ENCODE results near the gene MINDY3.
A peak's percentile ranks its signal among the peaks of the same experiment; 100 is the strongest.
"Not testable (repeated sequence)": the region's sequence is repeated elsewhere in the genome, so short reads cannot be mapped to it uniquely, and the experiment has no call there.

Gene MINDY3

DNA sequence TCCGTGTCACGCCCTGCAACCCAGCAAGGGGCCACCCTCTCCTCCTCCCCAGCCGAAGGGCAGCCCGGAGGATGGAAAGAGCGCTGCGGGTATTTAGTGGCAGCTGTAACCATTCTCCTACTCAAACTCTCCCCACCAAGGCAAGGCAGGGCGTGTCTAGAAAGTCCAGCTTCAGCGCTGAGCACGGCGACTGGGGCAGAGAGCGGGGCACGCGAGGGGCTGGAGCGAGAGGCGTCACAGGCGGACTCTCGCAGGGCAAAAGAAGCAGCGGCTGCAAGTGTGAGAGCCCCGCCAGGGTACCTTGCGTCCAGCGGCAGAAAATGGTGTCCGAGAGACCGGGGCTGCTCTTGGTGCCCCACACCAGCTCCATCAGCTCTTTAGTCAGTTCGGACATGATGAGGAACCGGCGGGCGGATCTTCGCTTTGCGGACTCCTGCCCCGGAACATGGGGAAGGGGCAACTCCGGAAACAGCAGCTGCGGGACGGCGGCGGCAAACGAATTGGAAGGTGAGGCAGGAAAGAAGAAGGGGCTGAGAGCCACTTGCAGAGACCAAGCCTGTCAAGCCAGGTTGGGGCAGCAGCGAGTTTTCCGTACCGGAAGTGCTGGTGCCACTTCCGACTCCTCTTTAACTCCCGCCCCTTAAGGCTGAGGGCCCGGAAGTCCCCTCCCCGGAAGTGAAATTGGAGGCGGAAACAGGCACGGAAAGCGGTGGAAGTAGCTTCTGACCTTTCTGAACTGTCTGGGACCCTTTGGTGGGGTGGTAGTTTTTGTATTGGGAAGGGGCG is at the start of gene MINDY3:
Gene MINDY3 (minus strand): TSS at position 602 of the 786 bp plus-strand sequence. CDS start 208 bp downstream, at position 394.
- DNase-seq, result peak; percentile 94

DNA sequence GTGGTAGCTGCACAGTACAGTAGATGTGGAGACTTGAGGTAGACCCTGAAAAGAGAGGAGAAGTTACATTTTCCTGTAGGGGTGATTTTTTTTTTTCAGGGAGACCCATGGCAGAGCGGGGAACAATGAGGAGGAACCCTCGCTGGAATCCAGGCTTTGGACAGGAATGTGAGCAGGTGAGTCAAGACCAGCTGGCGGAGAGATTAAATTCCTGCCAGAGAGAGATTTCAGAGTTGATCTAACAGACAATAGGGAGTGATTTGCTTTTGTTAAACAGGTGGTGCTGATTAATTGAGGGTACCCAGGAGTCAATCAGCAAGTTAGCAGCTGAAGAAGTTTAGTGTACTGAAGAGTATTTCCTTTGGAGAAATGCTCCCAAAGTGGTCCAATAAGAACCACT is 41.6 kb upstream of the MINDY3 start:
- no peak for DNase-seq

DNA sequence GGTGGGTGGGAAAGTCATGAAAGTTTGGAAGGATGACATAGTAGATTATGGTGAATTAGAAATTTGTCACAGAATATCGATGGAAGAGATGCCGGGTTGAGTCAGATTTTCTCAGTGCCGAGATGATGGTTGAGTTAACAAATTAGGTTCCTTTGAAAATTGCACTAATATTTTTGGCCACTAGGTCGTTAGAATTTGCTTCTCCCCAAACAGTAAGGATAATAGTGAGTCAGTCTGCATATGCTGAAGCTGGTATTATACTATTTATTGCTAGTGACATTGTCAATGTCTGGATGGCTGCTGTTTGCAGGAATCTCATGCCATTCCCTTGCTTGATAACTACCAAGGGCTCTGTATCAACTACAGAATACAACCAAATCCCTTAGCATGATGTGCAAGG is 37.7 kb upstream of the MINDY3 start:
- DNase-seq, result peak; percentile 25

DNA sequence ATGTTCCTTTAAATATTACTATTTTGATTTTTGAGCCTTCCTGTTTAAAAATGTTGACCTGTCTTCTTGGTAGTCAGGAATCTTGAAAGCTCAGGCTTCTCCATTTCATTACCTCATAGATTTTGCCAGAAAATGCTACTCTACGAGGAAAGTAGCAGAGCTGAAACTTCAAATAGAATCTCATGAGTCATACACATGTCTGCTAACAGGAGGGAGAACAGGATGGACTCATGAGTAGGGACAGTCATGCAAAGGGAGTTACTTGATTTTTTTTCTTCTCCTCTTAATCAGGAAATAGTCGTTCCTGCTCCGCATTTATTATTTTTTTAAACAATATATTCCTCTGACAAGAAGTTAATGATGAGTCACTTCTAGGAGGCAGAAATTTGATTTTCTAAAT is 37.0 kb upstream of the MINDY3 start:
- DNase-seq, result no peak

DNA sequence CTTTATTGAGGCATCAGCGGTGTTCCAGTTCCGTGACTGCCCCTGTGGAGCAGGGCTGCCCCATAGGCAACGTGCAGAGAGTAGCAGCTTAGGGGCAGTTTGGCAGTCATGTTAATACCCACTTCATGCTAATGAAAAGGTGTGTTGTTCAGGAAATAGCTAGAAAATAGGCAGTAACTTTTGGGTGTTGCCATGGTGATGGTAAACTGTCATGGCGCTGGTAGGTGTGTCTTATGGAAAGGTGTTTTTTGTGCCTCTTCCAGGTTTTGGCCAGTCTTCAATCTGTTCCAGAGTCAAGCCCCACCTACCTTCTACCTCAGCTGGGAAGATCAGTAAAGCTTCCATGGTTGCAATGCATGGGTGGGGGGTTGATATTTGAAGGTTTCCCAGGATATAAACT is 36.3 kb upstream of the MINDY3 start:
- DNase-seq, result no peak

DNA sequence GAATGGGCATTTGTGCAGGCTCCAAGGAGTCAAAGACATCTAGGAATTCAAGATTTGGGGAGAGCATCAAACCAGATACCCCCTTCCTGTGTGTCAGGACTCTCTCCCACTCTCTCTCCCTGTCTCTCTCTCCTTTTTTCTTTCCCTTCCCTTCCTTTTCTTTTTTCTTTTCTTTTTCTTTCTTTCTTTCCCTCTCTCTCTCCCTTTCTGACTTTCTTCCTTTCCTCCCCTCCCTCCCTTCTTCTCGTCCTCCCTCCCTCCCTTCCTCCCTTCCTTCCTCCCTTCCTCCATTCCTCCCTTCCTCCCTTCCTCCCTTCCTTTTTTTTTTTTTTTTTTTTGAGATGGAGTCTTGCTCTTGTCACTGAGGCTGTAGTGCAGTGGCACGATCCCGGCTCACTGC is 24.1 kb upstream of the MINDY3 start:
- DNase-seq, result no peak

DNA sequence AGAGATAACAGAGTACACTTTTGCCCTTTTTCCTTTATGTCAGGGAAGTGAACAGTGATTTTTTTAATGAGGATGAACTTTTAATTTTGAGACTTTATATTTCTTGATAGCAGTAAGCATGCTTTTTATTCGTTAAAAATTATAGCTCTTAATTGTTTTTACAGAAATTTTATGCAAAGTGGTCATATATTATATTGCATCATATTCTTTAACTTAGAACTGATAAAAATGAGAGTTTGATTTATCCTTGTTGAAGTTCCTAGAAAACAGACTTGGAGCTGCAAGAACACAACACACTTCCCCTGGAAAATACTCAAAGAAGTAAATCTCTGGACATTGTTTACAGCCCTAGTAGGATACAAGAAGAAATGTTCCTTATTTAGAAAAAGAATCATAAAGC is 21.2 kb upstream of the MINDY3 start:
- no peak for DNase-seq

DNA sequence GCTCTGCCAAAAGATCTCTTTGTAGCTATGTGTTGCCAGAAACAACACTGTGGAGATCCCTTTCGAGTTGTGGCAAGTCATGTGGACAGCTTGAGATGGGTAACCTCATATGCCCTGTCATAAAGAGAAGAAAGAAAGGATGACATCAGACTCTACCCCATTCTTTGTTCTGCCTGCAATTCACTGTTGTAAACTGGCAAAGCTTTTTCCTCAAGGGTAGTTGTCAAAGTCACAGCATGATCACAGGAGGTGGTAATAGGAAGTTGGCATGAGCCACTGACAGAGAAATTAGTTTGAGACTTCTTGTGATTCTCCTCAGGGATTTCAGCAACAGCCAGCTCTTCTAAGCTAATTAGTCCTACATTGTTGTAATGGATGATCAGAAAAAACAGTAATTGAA is 19.4 kb upstream of the MINDY3 start:
- peak; percentile 20 for DNase-seq

DNA sequence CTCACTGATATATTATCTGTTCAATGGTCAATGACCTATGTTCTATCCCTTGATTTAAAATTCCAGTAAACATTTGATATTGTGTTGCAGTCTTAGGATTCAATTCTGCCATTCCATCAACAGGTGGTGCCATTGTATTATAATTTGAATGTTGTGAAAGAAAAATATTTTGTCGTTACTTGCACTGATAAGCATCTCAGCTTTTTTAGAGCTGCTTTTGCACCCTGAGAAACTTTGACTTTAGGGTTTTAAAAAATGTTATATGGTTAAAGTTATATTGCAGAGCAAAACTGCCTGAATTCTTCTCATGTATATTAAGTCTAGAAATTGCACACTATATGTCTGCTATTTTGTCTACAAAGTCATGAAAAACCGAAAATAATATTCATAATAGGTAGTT is 18.8 kb upstream of the MINDY3 start:
- peak; percentile 75 for DNase-seq

DNA sequence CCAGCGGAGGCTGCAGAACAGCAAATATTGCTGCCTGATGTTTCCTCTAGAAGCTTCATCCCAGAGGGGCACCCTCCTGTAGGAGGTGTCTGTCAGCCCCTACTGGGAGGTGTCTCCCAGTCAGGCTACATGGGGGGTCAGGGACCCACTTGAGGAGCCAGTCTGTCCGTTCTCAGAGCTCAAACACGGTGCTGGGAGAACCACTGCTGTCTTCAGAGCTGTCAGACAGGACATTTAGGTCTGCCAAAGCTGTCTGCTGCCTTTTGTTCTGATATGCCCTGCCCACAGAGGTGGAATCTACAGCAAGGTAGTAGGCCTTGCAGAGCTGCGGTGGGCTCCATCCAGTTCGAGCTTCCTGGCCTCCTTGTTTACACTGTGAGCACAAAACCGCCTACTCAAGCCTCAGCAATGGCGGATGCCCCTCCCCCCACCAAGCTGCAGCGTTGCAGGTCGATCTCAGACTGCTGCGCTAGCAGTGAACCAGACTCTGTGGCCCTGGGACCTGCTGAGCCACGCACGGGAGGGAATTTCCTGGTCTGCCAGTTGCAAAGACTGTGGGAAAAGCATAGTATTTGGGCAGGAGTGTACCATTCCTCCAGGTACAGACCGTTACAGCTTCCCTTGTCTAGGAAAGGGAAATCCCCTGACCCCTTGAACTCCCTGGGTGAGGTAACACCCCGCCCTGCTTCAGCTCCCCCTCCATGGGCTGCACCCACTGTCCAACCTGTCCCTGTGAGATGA is 17.7 kb upstream of the MINDY3 start:
- DNase-seq, result no peak

DNA sequence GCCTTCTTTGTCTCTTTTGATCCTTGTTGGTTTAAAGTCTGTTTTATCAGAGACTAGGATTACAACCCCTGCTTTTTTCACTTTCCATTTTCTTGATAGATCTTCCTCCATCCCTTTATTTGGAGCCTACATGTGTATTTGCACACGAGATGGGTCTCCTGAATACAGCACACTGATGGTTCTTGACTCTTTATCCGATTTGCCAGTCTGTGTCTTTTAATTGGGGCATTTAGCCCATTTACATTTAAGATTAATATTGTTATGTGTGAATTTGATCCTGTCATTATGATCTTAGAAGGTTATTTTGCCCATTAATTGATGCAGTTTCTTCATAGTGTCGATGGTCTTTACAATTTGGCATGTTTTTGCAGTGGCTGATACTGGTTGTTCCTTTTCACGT is 16.0 kb upstream of the MINDY3 start:
- not testable (repeated sequence) for DNase-seq

DNA sequence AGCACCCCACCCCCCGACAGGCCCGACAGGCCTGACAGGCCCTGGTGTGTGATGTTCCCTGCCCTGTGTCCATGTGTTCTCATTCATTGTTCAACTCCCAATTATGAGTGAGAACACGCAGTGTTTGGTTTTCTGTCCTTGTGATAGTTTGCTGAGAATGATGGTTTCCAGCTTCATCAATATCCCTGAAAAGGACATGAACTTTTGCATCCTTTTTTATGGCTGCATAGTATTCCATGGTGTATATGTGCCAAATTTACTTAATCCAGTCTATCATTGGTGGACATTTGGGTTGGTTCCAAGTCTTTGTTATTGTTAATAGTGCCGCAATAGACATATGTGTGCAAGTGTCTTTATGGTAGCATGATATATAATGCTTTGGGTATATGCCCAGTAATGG is 12.3 kb upstream of the MINDY3 start:
- DNase-seq, result not testable (repeated sequence)

DNA sequence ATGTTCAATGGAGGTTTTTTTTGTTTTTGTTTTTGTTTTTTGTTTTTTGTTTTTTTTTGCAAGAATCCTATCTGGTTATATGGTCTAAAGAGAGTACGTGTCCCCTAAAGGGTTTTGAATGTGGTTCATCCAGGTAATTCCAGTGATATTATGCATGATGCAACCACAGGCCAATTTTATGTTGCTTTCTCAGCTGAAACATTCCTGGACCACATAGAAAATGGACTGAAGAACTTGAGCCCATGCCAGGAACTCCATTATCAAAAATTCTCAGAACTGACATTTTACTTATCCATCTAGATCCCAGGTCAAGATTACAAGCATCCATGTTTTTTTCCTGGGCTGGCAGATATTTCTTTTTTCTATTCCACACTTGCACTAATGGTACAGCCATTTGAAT is 11.5 kb upstream of the MINDY3 start:
- DNase-seq, result no peak

DNA sequence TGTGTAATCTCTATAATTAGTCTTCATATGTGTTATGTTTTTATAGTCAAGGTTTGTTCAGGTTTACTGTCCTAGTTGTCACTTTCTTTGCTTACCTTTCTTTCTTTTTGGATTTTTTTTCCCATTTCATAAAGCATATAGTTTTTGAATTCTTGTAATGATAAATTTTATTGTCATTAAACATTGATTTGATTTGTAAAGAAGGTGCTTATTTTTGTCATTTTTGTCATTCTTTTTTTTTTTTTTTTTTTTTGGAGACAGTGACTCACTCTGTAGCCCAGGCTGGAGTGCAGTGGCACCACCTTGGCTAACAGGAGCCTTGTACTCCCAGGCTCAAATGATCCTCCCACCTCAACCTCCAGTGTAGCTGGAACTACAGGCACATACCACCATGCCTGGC is 9.6 kb upstream of the MINDY3 start:
- DNase-seq, result no peak

DNA sequence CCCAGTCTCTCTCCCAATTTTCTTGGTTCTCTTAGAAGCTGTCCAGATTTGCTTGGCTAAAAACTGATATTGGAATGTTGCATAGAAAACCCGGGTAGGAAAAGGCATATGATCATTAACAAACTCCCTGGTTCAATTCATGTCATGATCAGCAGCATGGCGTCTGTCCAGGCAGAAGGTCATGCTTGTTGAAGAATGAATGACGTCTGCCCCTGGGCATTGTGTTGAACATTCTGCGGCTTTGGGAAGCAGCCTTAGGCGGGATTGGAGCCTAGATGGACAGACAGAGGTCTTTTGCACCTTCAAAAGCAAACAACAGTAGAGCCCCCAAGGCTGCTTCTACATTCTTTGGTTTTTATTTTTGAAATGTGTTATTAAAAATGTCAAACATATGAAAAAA is 7.7 kb upstream of the MINDY3 start:
- DNase-seq, result no peak

DNA sequence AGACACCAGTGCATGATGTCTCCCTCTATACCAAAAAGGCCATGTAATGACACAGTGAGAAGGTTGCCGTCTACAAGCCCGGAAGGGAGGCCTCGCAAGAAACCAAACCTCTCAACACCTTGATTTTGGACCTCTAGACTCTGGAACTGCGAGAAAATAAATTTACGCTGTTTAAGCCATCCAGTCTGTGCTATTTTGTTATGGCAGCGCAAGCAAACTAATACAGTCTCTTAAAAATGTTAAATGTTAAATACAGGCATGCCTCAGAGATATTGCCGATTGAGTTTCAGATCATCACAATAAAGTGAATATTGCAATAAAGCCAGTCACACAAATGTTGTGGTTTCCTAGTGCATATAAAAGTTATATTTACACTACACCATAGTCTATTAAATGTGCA is 5.0 kb upstream of the MINDY3 start:
- no peak for DNase-seq

DNA sequence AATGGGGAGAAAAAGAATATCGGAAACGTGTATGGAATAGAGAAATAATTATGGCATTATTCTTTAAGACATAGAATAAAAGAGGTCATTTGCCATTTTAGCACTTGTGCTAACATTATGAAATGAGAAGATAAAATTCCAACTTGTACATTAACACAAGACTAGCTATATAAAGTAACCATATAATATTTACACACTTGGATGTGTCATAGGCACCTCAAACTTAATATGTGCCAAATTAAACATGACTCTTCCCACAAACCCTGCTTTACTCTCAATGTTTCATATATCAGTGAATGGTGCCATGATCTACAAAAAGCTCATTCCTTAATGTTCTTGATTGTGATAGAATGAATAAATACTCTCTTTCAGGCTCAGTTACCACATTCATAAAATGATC is 4.1 kb upstream of the MINDY3 start:
- no peak for DNase-seq

DNA sequence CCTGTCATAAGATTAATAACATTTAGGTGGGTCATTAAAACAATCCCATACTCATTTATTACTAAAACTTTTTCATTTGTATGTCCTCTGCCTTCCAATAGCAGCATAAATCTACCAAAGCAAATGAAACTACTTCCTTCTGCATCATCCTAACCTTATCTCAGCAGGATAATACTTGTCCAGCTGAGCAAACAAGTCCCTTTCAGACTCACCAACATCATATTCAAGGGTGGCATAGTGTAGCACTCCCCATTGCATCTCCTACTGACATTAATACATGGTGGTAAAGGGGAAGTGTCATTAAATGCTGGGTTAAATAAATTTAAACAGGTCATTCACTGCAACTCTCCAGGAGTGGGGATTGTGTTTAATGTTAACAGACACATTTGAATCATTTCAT is 3.4 kb upstream of the MINDY3 start:
- no peak for DNase-seq

DNA sequence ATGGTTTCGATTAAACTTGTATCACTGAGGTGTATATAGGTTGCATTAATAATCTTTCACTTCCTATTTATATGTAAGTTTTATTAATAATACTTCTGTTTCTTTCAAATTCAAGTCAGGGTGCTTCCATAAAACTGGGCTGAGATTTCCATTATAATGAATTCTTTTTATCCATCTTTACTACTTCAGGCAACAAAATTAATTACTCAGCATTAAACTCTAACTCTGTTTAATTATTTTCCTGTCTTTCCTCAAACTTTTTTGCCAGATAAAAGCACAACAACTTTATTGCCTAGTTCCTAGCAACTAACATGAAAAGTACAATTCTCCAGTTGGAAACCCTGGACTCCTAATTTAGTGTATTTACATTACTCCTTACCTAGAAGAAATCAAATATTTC is 3.0 kb upstream of the MINDY3 start:
- DNase-seq, result no peak

DNA sequence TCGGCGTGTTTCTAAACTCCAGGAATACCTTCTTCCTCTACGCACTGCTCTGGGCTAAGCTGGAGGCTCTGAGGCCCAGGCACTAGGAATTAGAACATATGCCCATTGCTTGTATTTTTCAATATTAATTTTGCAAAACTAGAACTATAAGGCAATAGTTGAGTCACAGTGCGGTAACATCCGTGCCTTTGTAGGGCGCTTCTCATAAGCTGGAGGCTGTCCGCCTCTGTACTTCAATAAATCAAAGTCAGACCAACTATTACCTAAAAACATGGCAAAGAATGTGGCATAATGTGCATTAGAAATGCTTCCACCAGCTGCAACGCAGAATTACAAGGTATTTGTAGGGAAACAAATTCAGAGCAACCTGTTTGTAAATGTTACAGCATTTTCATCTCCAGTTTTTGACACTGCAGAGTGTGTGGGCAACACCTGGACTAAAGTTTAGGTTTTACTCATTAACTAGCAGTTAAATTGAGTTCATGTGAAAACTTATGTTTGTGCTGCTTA is 440 bp upstream of the MINDY3 start:
- DNase-seq, result no peak

DNA sequence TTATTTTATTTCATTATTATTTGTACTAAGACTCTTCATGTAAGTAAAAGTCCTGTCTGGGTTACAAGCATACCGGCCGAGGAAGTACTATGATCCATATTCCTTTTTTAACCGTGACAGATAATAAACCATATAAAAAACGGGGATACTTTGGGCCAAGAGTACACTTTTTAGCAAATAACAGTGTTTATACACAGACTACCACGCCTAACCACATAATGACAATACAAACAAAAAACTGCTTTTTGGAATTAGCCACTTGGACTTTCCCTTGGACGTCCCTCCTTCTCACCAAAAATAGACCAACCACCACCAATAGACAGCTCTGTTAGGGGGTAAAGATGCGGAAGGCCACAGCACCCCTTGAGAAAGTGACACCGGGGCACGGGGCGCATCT is 800 bp downstream of the MINDY3 start:
- no peak for DNase-seq

DNA sequence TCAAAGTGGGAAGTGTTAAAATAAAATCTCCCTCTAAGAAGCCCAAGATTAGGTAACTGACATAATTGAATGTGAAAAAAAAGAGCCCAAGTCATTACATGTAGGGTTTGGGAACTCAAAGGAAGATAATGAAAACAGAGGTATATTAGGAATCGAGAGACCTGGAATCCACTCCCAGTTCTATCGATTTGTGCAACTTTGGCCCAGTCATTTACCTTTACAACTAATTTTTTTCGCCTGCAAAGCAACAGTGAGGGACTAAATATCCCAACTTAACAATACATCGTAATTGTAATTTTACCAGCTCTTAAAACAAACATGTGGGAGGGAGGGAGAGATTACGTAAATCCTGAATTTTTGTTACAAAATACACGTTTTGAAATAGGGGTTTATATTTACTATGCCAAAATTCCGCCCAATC is 1.4 kb downstream of the MINDY3 start:
- DNase-seq, result no peak

DNA sequence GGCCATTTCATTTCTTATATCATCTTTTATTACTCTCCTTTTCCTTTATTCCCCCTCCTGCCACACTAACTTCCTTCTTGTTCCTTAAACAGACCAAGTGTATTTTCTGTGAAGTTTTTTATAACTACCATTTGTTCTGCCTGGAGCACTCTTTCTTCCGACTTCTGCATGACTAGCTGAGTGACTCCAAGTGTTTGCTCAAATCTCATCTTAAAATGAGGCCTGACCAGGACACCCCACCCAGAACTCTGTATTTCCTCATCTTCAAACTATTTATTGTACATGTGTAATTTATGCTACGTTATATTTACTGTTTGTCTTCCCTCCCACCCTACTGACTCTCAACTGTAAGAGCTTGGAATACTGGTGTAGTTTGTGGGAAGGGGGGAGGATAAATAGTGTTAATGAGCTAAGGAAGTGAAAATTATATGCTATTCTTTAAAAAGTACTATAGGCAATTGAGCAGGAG is 3.2 kb downstream of the MINDY3 start:
- no peak for DNase-seq

DNA sequence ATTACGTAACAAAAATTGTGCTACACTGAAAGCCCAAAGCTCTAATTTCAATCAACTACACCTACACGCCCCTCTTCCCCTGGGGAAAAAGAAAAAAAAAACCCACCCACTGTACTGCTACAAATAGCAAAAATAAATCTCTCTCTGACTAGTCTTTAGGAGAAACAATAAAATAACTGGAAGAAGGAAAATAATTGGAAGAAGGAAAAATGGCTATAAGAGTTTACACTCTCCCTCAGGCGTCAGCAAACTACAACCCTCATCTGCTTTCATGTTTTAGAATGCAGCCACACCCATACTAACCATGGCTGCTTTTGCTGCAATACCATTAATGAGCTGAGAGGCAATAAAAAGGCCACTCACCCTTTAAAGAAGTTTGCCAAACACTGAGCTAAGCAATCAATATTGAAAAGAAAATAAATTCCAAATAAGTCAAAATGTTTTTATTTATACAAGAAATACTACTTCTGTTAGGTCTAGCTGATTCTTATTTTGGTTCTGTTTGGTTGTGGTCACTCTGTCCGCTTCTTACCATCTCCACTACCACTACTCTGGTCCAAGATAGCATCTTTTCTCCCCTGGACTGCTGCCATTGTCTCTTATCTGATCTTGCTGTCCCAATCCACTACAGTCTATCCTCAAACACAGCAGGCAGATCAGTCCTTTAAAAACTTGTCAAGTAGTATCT is 3.8 kb downstream of the MINDY3 start:
- peak; percentile 78 for DNase-seq
